HepG2 (cell line): ENCODE measurements around the gene ADSS1.

Experiments used
- ATAD3A ChIP-seq: sonication (generic); formaldehyde crosslinking; IDR thresholded peaks from 2 replicates; pipeline ENCODE4 v1.4.0; 2020; ENCODE audit warnings: missing genetic modification reagents
- EZH2 ChIP-seq: conservative IDR thresholded peaks from 2 replicates; pipeline ENCODE4 v1.6.1; 2012; ENCODE audit warnings: mild to moderate bottlenecking, low read depth, low read length, moderate library complexity
- HOXA7 ChIP-seq: sonication (generic); formaldehyde crosslinking; IDR thresholded peaks from 2 replicates; pipeline ENCODE4 v1.8.1; 2022; ENCODE audit warnings: mild to moderate bottlenecking, missing genetic modification reagents, moderate library complexity
- RBAK ChIP-seq: sonication (generic); formaldehyde crosslinking; IDR thresholded peaks from 2 replicates; pipeline ENCODE4 v1.5.1; 2020; ENCODE audit warnings: mild to moderate bottlenecking, missing genetic modification reagents
- SIN3A ChIP-seq: IDR thresholded peaks from 2 replicates; pipeline ENCODE4 v1.6.1; 2011; ENCODE audit warnings: low read depth, mild to moderate bottlenecking, control low read depth, low read length, borderline replicate concordance
- SUZ12 ChIP-seq: fragments of 150-350 bp; IDR thresholded peaks from 2 replicates; pipeline ENCODE4 v1.6.1; 2014; ENCODE audit warnings: low read depth, low read length
- ZNF3 ChIP-seq: IDR thresholded peaks from 2 replicates; pipeline ENCODE4 v1.7.0; 2017; ENCODE audit warnings: inconsistent platforms
- ZNF550 ChIP-seq: sonication (generic); formaldehyde crosslinking; IDR thresholded peaks from 2 replicates; pipeline ENCODE4 v1.4.0; 2020; ENCODE audit warnings: mild to moderate bottlenecking, missing genetic modification reagents, borderline replicate concordance
- ZNF607 ChIP-seq: sonication (generic); formaldehyde crosslinking; IDR thresholded peaks from 2 replicates; pipeline ENCODE4 v1.5.1; 2020; ENCODE audit warnings: missing genetic modification reagents, mild to moderate bottlenecking, borderline replicate concordance

GRCh38 chr14:104729835-104730181, 5.8 kb downstream of the ADSS1 start:
- TF ChIP-seq RBAK (no peak), SUZ12 (no peak), ATAD3A (no peak), ZNF3 (CRISPR knock-in tag) (no peak), ZNF550 (CRISPR knock-in tag) (no peak), SIN3A (no peak), EZH2 (no peak), ZNF607 (CRISPR knock-in tag) (no peak), HOXA7 (CRISPR knock-in tag) (no peak)
